CD14-positive monocyte (primary cell): ENCODE results near the gene BMI1. TPM values are rescaled to one million over a fixed set of nuclear protein-coding genes. Genes with fewer than 3 reads are reported as not detected.
A peak's percentile ranks its signal among the peaks of the same experiment; 100 is the strongest.

Experiments
- DNase-seq, 3 donors: peaks; one replicate each; pipeline ENCODE4 v3.0.0-alpha.2; 2011 to 2022
- H2AFZ ChIP-seq: 2 replicates; pipeline ENCODE4 v1.6.0; 2012; ENCODE audit warnings: mild to moderate bottlenecking, low read depth, low read length, inconsistent platforms; ENCODE audit not compliant: insufficient read depth, poor library complexity, severe bottlenecking
- H3K27ac ChIP-seq, 2 donors: 1 replicate in 1 of 2; 2 replicates in 1 of 2; pipeline ENCODE4 v1.5.1; 2012 to 2013; ENCODE audit warnings: low read length in 2 of 2, control low read depth in 1 of 2, inconsistent platforms in 1 of 2, low read depth in 1 of 2, mild to moderate bottlenecking in 1 of 2
- H3K27me3 ChIP-seq, 2 donors: one replicate each; pipeline versions ENCODE4 v1.6.0 to v1.6.1; 2011 to 2013; ENCODE audit warnings: low read length in 2 of 2; ENCODE audit not compliant: control insufficient read depth in 2 of 2, insufficient read depth in 2 of 2
- H3K36me3 ChIP-seq, 2 donors: replicated peaks in 1 of 2; 1 replicate in 1 of 2; 2 replicates in 1 of 2; pipeline versions ENCODE4 v1.5.1 to v1.6.1; 2012 to 2013; ENCODE audit warnings: low read length in 2 of 2, control low read depth in 1 of 2, inconsistent platforms in 1 of 2, mild to moderate bottlenecking in 1 of 2; ENCODE audit not compliant: insufficient read depth in 2 of 2, control insufficient read depth in 1 of 2
- H3K4me1 ChIP-seq, 2 donors: 1 replicate in 1 of 2; 2 replicates in 1 of 2; pipeline versions ENCODE4 v1.5.1 to v1.6.1; 2012 to 2013; ENCODE audit warnings: low read length in 2 of 2, control low read depth in 1 of 2, inconsistent platforms in 1 of 2, mild to moderate bottlenecking in 1 of 2, moderate library complexity in 1 of 2; ENCODE audit not compliant: insufficient read depth in 2 of 2, control insufficient read depth in 1 of 2
- H3K4me2 ChIP-seq: replicated peaks from 2 replicates; pipeline ENCODE3; 2012; ENCODE audit warnings: low read length, moderate library complexity, mild to moderate bottlenecking; ENCODE audit not compliant: poor library complexity, severe bottlenecking; ENCODE audit errors: extremely low read depth
- H3K4me3 ChIP-seq, 3 experiments: fragments of 200-600 bp in 1 of 3; sonication (generic) in 1 of 3; replicated peaks in 1 of 3; 1 replicate in 2 of 3; 2 replicates in 1 of 3; pipeline ENCODE4 v1.5.1; 2011 to 2013; ENCODE audit warnings: low read length in 3 of 3, mild to moderate bottlenecking in 3 of 3, control low read depth in 2 of 3, low read depth in 2 of 3, inconsistent platforms in 1 of 3, moderate library complexity in 1 of 3
- H3K79me2 ChIP-seq: 2 replicates; pipeline ENCODE4 v1.6.0; 2012; ENCODE audit warnings: mild to moderate bottlenecking, control low read depth, inconsistent platforms, low read length, moderate library complexity; ENCODE audit not compliant: insufficient read depth
- H3K9ac ChIP-seq: 2 replicates; pipeline ENCODE4 v1.6.0; 2017; ENCODE audit warnings: low read length, mild to moderate bottlenecking; ENCODE audit not compliant: insufficient read depth, poor library complexity, severe bottlenecking
- H3K9me3 ChIP-seq, 2 donors: replicated peaks in 1 of 2; 1 replicate in 1 of 2; 2 replicates in 1 of 2; pipeline versions ENCODE4 v1.5.1 to v1.6.1; 2012 to 2013; ENCODE audit warnings: low read length in 2 of 2, control low read depth in 1 of 2; ENCODE audit not compliant: control insufficient read depth in 1 of 2, insufficient read depth in 1 of 2
- H4K20me1 ChIP-seq: 2 replicates; pipeline ENCODE4 v1.6.0; 2012; ENCODE audit warnings: mild to moderate bottlenecking, low read length, control low read depth, moderate library complexity; ENCODE audit not compliant: insufficient read depth
- H3K27ac Mint-ChIP-seq, 7 donors: one replicate each; pipeline ENCODE4 v1.8.0; 2020; ENCODE audit warnings: mild to moderate bottlenecking in 7 of 7, mixed read lengths in 7 of 7, moderate library complexity in 6 of 7, inconsistent platforms in 2 of 7
- H3K27me3 Mint-ChIP-seq, 3 donors: one replicate each; pipeline ENCODE4 v1.8.0; 2021 to 2022; ENCODE audit warnings: low read depth in 3 of 3, mild to moderate bottlenecking in 3 of 3, mixed read lengths in 3 of 3, moderate library complexity in 3 of 3, inconsistent platforms in 1 of 3
- H3K36me3 Mint-ChIP-seq, 2 donors: one replicate each; pipeline ENCODE4 v1.8.0; 2020; ENCODE audit warnings: mixed read lengths in 2 of 2, inconsistent platforms in 1 of 2, mild to moderate bottlenecking in 1 of 2
- H3K4me1 Mint-ChIP-seq: one replicate; pipeline ENCODE4 v1.8.0; 2020; ENCODE audit warnings: mild to moderate bottlenecking, mixed read lengths
- H3K4me3 Mint-ChIP-seq, 2 donors: one replicate each; pipeline ENCODE4 v1.8.0; 2020; ENCODE audit warnings: mild to moderate bottlenecking in 2 of 2, mixed read lengths in 2 of 2, moderate library complexity in 1 of 2
- H3K9me3 Mint-ChIP-seq, 7 donors: one replicate each; pipeline ENCODE4 v1.8.0; 2020 to 2022; ENCODE audit warnings: mixed read lengths in 7 of 7, mild to moderate bottlenecking in 6 of 7, moderate library complexity in 6 of 7, inconsistent platforms in 2 of 7
- WGBS: methylation state at CpG from one replicate; pipeline ENCODE4 v1.1.5; 2013; ENCODE audit warnings: missing lambda C conversion rate; ENCODE audit not compliant: insufficient coverage; 5-methylcytosine and 5-hydroxymethylcytosine counted together
- intact Hi-C, 2 donors: fragments of 100-400 bp; cut with micrococcal nuclease; formaldehyde crosslinking; loops; one replicate each; pipeline versions ENCODE4 v1.15.0 to v1.15.1; 2023
- polyA plus RNA-seq, 3 donors: library from polyadenylated mRNA; depleted of rRNA in 1 of 3; unstranded in 2 of 3; stranded (reverse) in 1 of 3; fragments of 300-500 nt in 2 of 3; fragments of >200 nt in 1 of 3; fragmentation: Illumina TruSeq in 2 of 3; gene quantifications; 1 replicate in 2 of 3; 2 replicates in 1 of 3; pipeline ENCODE4 v1.2.3, GENCODE V29; 2012 to 2021
- TF ChIP-seq, protein P1 (sequence below): fragments of 200-600 bp; IDR thresholded peaks from one replicate; pipeline ENCODE4 v1.8.0; 2022; ENCODE audit warnings: antibody characterized with exemption, mild to moderate bottlenecking

The BMI1 gene
- polyA plus RNA-seq, 3 donors: 7.5 to 11.9 (median 11.0) TPM

DNA sequence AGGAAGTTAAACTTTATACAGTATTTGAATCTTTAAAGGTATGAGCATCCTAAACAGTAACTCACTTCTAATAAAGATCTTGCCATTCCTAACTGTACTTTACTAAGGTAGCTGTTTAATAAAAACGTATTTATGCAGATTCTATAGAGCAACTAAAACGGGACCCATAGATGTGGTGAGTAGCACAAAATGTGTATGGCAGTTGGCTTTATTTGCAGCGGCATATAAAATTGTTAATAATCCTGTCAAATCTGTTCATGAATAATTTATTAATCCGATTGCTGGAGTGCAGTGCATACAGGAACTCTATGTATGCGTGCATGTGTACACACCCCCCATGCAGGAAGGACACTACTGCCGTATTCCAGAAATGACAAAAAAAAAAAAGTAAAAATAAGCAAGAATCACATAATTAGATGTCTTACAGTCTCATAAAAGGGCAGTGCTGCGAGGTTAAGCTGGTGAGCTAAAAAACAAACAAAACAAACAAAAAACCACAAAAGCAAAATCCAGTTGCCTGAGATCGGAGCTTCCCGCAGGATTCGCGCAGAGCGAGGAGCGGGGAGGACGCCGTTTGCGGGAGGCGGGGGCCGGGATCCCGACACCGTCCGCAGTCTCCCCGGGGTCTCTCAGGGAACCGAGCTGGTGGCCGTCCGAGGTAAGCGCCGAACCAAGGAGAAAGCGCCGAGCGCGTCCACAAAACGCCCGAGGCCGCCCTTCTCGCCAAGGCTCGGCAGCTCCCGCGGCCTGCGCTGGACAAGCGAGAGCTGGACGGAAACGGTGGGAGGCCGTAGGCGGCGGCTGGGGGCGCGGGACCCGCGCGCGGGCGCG lies 5.2 kb upstream of the BMI1 start:
- Histone ChIP-seq H4K20me1 (no peaks in the 10 kb centered on the region), H3K9me3 (no peaks in the 10 kb centered on the region), H3K9ac (peak overlapping the region; percentile 87), H3K79me2 (peaks cover 21% of the 10 kb centered on the region), H3K27ac (peak overlapping the region; percentile 51 to 89), H3K27me3 (peaks cover 0 to 9% of the 10 kb centered on the region in 2 donors), H3K36me3 (no peaks in the 10 kb centered on the region), H3K4me1 (peaks cover 28 to 45% of the 10 kb centered on the region in 2 donors), H2AFZ (peak overlapping the region; percentile 94), H3K4me3 (peak overlapping the region; percentile 78 to 97 (median 91)), H3K4me2 (peak overlapping the region; percentile 86)
- Mint-ChIP-seq H3K9me3 (no peaks in the 10 kb centered on the region), H3K36me3 (peaks cover 5 to 6% of the 10 kb centered on the region in 2 donors), H3K27ac (peak overlapping the region in 6 of 7 donors; percentile 64 to 93 (median 88)), H3K27me3 (peaks cover 0 to 8% (median 2%) of the 10 kb centered on the region in 3 donors), H3K4me1 (peaks cover 29% of the 10 kb centered on the region), H3K4me3 (peak overlapping the region; percentile 83 to 99)
- WGBS: under 1% methylated on average over 46 of the region's 53 CpGs
- intact Hi-C loops: loop anchor here (2.0 to 10.0 kb wide), 4 partner anchors 61 to 313 kb away; partner anchors contain the start of gene DNAJC1 (in 1 of the 2)
- no peak for DNase-seq
- TF ChIP-seq, protein P1, sequence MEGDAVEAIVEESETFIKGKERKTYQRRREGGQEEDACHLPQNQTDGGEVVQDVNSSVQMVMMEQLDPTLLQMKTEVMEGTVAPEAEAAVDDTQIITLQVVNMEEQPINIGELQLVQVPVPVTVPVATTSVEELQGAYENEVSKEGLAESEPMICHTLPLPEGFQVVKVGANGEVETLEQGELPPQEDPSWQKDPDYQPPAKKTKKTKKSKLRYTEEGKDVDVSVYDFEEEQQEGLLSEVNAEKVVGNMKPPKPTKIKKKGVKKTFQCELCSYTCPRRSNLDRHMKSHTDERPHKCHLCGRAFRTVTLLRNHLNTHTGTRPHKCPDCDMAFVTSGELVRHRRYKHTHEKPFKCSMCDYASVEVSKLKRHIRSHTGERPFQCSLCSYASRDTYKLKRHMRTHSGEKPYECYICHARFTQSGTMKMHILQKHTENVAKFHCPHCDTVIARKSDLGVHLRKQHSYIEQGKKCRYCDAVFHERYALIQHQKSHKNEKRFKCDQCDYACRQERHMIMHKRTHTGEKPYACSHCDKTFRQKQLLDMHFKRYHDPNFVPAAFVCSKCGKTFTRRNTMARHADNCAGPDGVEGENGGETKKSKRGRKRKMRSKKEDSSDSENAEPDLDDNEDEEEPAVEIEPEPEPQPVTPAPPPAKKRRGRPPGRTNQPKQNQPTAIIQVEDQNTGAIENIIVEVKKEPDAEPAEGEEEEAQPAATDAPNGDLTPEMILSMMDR: no peak

DNA sequence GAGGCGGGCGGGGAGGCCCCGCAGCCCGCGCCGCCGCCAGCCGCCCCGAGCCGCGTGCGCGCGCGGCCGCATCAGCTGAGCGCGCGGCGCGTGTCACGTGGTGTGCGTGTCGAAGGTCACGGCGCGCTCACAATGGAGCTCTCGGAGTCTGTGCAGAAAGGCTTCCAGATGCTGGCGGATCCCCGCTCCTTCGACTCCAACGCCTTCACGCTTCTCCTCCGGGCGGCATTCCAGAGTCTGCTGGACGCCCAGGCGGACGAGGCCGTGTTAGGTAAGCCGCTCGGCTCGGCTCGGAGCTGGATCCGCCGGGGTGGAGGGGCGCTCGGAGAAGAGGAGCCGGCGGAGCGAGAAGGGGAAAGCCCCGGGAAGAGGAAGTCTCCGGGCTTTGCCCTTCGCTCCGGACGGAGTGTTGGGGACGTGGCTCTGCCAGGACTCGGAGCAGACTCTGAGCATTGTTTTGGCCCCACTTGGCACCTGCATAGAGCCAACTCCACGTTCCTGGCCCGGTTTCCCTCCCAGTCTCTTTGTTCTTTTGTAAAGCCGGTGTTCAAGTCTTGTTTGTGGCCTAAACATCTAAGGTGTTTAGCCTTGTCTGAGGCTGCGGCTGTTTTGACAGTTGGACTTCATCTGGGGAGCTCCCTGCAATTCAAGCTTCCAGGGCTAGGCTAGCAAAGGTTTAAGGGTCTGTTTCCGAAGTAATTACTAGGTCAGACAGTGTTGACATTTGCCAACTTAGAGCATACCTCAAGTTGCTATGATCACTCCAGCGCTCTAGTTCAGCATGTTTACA lies 4.4 kb upstream of the BMI1 start, which contains the start of gene COMMD3:
COMMD3 (plus strand) TSS at position 103 of the 790 bp plus-strand sequence; CDS start at position 133, 30 bp downstream.
- peaks cover 0 to 2% (median 0%) of the 10 kb centered on the region in 7 donors for H3K9me3 Mint-ChIP-seq
- peak within 1 kb of the TSS; percentile 94 for H2AFZ ChIP-seq
- peak; percentile 82 to 85 (median 82) for DNase-seq
- peaks cover 0 to 12% (median 2%) of the 10 kb centered on the region in 3 donors for H3K27me3 Mint-ChIP-seq
- peak within 1 kb of the TSS; percentile 86 for H3K4me2 ChIP-seq
- no peaks in the 10 kb centered on the region for H3K36me3 ChIP-seq
- peak within 1 kb of the TSS; percentile 87 for H3K9ac ChIP-seq
- H3K79me2 ChIP-seq: peaks cover 21% of the 10 kb centered on the region
- intact Hi-C loops: loop anchor here (2.0 to 10.0 kb wide), 4 partner anchors 62 to 314 kb away; partner anchors contain the start of gene DNAJC1 (in 1 of the 2)
- peak within 1 kb of the TSS; percentile 93 to 97 (median 95) for H3K27ac Mint-ChIP-seq
- under 1% methylated on average over 62 of the region's 63 CpGs for WGBS
- H4K20me1 ChIP-seq: no peaks in the 10 kb centered on the region
- peaks cover 5 to 6% of the 10 kb centered on the region in 2 donors for H3K36me3 Mint-ChIP-seq
- H3K4me1 Mint-ChIP-seq: peaks cover 29% of the 10 kb centered on the region
- H3K4me1 ChIP-seq: peaks cover 28 to 45% of the 10 kb centered on the region in 2 donors
- H3K4me3 Mint-ChIP-seq: peak within 1 kb of the TSS; percentile 88 to 99
- peak within 1 kb of the TSS; percentile 78 to 97 (median 91) for H3K4me3 ChIP-seq
- TF ChIP-seq, protein P1: no peak
- H3K9me3 ChIP-seq: no peaks in the 10 kb centered on the region
- H3K27ac ChIP-seq: peak within 1 kb of the TSS; percentile 89 to 91
- peaks cover 0 to 9% of the 10 kb centered on the region in 2 donors for H3K27me3 ChIP-seq
